Coronary artery (tissue), 2 donors: ENCODE results near the gene EFHD2.
A peak's percentile ranks its signal among the peaks of the same experiment; 100 is the strongest.

Experiments used
- DNase-seq: peaks from one replicate; pipeline ENCODE4 v3.0.0-alpha.2; 2017; ENCODE audit warnings: low spot score
- H3K27ac ChIP-seq, 2 donors: fragments of 200-600 bp; sonication (generic); one replicate each; pipeline ENCODE4 v1.5.1; 2016 to 2019
- H3K4me3 ChIP-seq: fragments of 200-600 bp; sonication (generic); 2 replicates; pipeline ENCODE4 v1.5.1; 2016; ENCODE audit warnings: mild to moderate bottlenecking, moderate library complexity
- TF ChIP-seq, protein P1 (sequence below): fragments of 200-600 bp; sonication (generic); IDR thresholded peaks from one replicate; pipeline ENCODE4 v1.5.1; 2019; ENCODE audit warnings: antibody characterized with exemption

The EFHD2 gene

DNA sequence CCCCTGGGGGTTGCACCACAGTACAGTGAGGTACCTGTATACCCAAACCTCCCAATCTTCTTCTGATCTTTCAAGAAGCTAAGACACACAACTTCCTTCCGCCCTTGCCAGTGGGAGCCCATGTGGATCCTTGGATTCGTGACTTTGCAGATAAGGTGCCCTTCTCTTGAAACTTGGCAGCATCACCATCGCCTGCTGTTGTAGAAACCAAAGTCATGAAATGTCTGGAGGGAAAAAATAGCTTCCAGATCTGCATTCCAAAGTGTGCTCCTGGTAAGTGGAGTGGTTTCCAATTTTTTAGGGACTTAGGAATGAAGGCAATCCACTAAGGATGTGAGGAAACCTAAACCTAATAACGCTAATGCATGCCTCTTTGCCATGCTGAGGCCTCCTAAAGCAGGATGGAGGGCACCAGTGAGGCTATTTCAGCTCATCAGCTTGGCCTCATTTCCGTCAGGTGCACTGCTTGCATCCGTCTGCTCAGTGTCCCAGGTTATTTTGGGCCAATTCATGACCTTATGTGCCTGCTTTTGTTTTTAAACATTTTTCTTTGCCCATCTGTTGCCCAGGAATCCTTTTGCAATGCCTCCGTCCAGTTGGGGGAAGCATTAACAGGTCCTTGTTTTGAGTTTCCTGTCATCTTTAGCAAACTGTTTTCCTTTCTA is 8.2 kb upstream of the EFHD2 start:
- Histone ChIP-seq H3K27ac (no peak overlapping the region), H3K4me3 (no peak overlapping the region)
- TF ChIP-seq, protein P1, sequence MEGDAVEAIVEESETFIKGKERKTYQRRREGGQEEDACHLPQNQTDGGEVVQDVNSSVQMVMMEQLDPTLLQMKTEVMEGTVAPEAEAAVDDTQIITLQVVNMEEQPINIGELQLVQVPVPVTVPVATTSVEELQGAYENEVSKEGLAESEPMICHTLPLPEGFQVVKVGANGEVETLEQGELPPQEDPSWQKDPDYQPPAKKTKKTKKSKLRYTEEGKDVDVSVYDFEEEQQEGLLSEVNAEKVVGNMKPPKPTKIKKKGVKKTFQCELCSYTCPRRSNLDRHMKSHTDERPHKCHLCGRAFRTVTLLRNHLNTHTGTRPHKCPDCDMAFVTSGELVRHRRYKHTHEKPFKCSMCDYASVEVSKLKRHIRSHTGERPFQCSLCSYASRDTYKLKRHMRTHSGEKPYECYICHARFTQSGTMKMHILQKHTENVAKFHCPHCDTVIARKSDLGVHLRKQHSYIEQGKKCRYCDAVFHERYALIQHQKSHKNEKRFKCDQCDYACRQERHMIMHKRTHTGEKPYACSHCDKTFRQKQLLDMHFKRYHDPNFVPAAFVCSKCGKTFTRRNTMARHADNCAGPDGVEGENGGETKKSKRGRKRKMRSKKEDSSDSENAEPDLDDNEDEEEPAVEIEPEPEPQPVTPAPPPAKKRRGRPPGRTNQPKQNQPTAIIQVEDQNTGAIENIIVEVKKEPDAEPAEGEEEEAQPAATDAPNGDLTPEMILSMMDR: no peak
- no peak for DNase-seq

- TF ChIP-seq, protein P1: no peak
- DNase-seq: no peak
- no peak overlapping the region for H3K4me3 ChIP-seq
- no peak overlapping the region for H3K27ac ChIP-seq
These were observed 6.8 kb upstream of the EFHD2 start for GRCh38 chr1:15402809-15403450.

GRCh38 chr1:15403962-15404580 is 5.6 kb upstream of the EFHD2 start:
- Histone ChIP-seq H3K27ac (no peak overlapping the region), H3K4me3 (no peak overlapping the region)
- DNase-seq: no peak
- TF ChIP-seq, protein P1: no peak

- no peak for DNase-seq
These were observed 4.4 kb upstream of the EFHD2 start for GRCh38 chr1:15405106-15405850.

GRCh38 chr1:15406614-15407559 is 2.8 kb upstream of the EFHD2 start:
- H3K4me3 ChIP-seq: no peak overlapping the region
- no peak for DNase-seq
- TF ChIP-seq, protein P1: no peak
- peak overlapping the region in 1 of 2 donors; percentile 1 for H3K27ac ChIP-seq

More at GRCh38 chr1:15405106-15405850, 4.4 kb upstream of the EFHD2 start:
- TF ChIP-seq, protein P1: no peak
- no peak overlapping the region for H3K4me3 ChIP-seq
- H3K27ac ChIP-seq: no peak overlapping the region

- Histone ChIP-seq H3K27ac (peak overlapping the region in 1 of 2 donors; percentile 1), H3K4me3 (no peak overlapping the region)
- TF ChIP-seq, protein P1: no peak
- DNase-seq: no peak
These were observed 2.1 kb upstream of the EFHD2 start for GRCh38 chr1:15407580-15407979.
